GM21717 (cell line): ENCODE measurements around the gene IDH3B.

Source experiments
- ATAC-seq: cut with Tn5 transposase; IDR thresholded peaks from one replicate; pipeline ENCODE4 v1.9.1; 2021; ENCODE audit warnings: mild to moderate bottlenecking, moderate library complexity; ENCODE audit not compliant: unreplicated experiment

The IDH3B gene

GRCh38 chr20:2624190-2624589, 39.8 kb downstream of the IDH3B start:
- ATAC-seq: no peak

GRCh38 chr20:2619961-2620595, 43.9 kb downstream of the IDH3B start:
- no peak for ATAC-seq

- ATAC-seq: no peak
Observed at GRCh38 chr20:2619337-2619736, 44.7 kb downstream of the IDH3B start.

- no peak for ATAC-seq
Observed at GRCh38 chr20:2618815-2619214, 45.2 kb downstream of the IDH3B start.

GRCh38 chr20:2617099-2617714, 46.8 kb downstream of the IDH3B start:
- no peak for ATAC-seq

- no peak for ATAC-seq
Observed at GRCh38 chr20:2616634-2617033, 47.4 kb downstream of the IDH3B start.

- no peak for ATAC-seq
Observed at GRCh38 chr20:2612073-2612472, 51.9 kb downstream of the IDH3B start.

GRCh38 chr20:2610941-2611720, 52.9 kb downstream of the IDH3B start:
- ATAC-seq: no peak

GRCh38 chr20:2610326-2610725, 53.7 kb downstream of the IDH3B start:
- no peak for ATAC-seq
